ENCODE data around the gene RGS4.

RGS4 gene

GRCh38 chr1:163094589-163094988, 25.4 kb downstream of the RGS4 start:
- DNase-seq (ENCODE audit: low read depth in 3 of 3, low spot score in 1 of 3), result no peak

- DNase-seq (ENCODE audit: low read depth in 3 of 3, low spot score in 1 of 3), result no peak
Observed at GRCh38 chr1:163095213-163095612, 26.1 kb downstream of the RGS4 start.

- no peak for DNase-seq (ENCODE audit: low read depth in 3 of 3, low spot score in 1 of 3)
Observed at GRCh38 chr1:163102590-163102989, 33.4 kb downstream of the RGS4 start.

GRCh38 chr1:163104385-163105099, 35.4 kb downstream of the RGS4 start:
- no peak for DNase-seq (ENCODE audit: low read depth in 3 of 3, low spot score in 1 of 3)

GRCh38 chr1:163106364-163106987, 37.3 kb downstream of the RGS4 start:
- DNase-seq (ENCODE audit: low read depth in 3 of 3, low spot score in 1 of 3), result no peak

GRCh38 chr1:163107655-163108054, 38.5 kb downstream of the RGS4 start:
- DNase-seq (ENCODE audit: low read depth in 3 of 3, low spot score in 1 of 3), result no peak

GRCh38 chr1:163115887-163116286, 46.7 kb downstream of the RGS4 start:
- no peak for DNase-seq (ENCODE audit: low read depth in 3 of 3, low spot score in 1 of 3)

GRCh38 chr1:163119707-163120106, 50.5 kb downstream of the RGS4 start:
- DNase-seq (ENCODE audit: low read depth in 3 of 3, low spot score in 1 of 3), result no peak

- DNase-seq (ENCODE audit: low read depth in 3 of 3, low spot score in 1 of 3), result no peak
Observed at GRCh38 chr1:163120372-163120771, 51.2 kb downstream of the RGS4 start.

- no peak for DNase-seq (ENCODE audit: low read depth in 3 of 3, low spot score in 1 of 3)
Observed at GRCh38 chr1:163124812-163125211, 55.7 kb downstream of the RGS4 start.
